Activated CD4-positive, alpha-beta T cell treated with anti-CD3 and anti-CD28 coated beads for 48 hours (primary cell): ENCODE measurements around the gene SLC17A9.

ENCODE experiments used
- DNase-seq: peaks from one replicate; pipeline ENCODE4 v3.0.0-alpha.2; 2020

Gene SLC17A9

DNA sequence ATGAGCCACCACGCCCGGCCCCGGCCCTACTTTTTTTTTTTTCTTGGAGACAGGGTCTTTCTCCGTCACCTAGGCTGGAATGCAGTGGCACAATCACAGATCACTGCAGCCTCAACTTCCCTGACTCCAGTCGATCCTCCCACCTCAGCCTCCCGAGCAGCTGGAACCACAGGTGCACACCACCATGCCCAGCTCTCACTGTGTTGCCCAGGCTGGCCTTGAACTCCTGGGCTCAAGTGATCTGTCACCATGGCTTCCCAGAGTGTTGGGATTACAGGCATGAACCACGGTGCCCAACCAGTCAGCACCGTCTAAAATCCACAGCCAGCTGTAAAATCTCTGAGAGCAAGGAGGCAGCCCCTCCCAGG, 17.4 kb downstream of the SLC17A9 start:
- no peak for DNase-seq

DNA sequence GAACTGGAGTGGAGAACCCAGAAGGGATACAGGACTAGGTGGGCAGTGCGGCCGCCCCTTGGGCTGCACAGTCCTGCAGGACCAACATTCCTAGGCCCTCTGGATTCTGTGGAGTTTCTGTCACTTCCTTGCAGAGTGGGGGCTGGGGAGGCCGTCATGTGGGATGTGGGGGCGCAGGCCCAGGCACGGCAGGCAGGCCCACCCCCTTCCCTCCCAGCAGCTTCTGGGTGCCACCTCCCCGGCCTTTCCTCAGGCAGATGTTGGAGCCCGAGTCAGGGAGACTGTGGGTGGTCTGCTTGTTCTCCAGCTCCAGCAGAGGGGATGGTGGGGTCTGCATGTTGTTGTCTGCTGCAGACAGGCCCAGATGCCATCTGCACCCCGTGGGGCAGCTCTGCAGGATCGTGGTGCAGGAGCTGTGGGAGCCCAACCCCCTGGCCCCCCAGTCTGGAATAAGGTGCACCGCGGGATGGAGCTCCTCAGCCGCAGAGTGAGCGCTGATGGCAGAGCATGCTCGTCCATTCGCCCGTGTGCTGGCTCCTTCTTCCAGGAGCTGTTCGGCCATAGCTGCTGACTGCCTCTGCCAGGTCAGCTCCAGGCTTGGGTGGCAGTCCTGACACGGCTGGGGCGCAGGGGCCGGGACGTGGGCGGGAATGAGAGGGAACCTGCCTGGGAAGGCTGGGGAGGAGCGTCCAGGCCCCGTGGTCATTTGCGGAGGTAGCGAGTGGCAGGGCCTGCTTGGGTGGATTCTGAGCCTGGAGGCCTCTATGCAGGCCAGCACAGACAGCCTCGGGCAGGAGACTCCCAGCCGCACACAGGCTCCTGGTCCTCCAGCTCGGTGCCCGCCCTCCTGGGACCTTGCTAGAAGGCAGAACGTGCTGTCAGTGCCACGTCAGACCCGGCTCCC, 18.1 kb downstream of the SLC17A9 start:
- DNase-seq, result no peak

- DNase-seq, result no peak
Measured at GRCh38 chr20:62971211-62971949, 18.9 kb downstream of the SLC17A9 start.

DNA sequence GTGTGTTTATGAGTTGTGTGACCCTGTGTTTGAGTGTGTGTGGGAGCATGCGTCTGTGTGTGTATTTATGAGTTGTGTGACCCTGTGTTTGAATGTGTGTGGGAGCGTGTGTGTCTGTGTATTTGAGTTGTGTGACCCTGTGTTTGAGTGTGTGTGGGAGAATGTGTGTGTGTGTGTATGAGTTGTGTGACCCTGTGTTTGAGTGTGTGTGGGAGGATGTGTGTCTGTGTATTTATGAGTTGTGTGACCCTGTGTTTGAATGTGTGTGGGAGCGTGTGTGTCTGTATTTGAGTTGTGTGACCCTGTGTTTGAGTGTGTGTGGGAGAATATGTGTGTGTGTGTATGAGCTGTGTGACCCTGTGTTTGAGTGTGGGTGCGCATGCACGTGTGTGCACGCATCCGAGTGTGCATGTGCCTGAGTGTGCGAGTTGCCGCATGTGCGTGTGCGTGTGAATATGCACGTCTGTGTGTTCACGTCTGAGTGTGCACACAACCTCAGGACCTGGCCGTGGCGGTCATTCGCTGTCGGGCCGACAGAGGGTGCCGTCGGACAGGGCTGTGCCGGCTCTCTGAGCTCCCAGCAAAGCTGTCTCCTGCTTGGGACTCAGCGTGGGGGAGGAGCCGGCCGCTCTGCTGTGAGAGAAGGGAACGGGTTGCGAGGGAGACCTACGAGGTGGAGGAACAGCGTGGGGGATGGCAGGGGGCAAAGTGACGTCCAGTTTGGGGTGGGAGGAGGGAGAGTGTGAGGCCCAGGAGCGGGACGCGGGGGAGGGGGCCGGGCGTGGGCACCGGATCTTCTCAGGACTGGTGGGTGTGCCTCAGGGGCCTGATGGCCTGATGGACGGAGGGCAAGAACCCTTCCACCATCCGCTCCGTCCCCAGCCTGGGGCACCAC, 19.7 kb downstream of the SLC17A9 start:
- peak; percentile 93 for DNase-seq

DNA sequence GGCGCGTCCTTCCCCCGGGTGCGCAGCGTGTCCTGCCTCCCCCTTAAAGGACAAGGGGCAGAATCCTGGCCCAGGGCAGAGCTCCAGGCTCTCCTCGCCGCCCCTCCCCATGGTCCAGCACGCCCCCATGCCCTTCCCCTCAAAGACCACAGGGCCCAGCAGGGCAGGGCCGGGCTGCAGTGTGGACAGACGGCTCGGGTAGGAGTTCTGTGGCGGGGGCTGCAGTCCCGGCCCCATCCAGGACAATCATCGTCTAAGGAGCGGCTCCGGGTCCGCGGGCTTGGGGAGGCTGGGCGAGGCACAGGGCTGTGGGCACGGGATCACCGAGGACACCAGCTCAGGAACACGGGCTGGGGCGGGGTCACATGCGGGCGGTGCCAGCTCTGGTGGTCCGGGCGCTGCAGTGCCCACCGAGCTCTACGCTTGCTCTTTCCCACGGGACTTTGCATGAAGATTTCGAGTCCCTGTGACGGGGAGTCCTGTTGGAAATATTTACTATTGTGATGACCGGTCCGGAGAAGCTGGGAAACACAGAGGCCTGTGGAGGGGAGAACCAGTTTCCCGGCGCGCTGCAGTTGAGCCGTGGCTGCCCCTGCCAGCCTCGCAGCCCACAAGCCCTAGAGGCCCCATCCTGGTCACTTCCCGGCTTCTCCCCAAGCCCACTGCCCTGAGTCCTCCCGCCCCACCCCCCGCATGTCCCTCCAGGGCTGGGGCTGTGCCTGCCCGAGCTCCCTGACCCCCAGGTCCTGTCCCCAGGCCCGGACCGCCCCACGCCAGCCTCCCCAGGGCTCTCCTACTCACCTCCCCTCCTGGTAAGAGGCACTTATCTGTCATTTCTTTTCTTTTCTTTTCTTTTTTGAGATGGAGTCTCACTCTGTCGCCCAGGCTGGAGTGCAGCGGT, 20.6 kb downstream of the SLC17A9 start:
- no peak for DNase-seq

- DNase-seq, result no peak
Measured at GRCh38 chr20:62975251-62975760, 22.8 kb downstream of the SLC17A9 start.

DNA sequence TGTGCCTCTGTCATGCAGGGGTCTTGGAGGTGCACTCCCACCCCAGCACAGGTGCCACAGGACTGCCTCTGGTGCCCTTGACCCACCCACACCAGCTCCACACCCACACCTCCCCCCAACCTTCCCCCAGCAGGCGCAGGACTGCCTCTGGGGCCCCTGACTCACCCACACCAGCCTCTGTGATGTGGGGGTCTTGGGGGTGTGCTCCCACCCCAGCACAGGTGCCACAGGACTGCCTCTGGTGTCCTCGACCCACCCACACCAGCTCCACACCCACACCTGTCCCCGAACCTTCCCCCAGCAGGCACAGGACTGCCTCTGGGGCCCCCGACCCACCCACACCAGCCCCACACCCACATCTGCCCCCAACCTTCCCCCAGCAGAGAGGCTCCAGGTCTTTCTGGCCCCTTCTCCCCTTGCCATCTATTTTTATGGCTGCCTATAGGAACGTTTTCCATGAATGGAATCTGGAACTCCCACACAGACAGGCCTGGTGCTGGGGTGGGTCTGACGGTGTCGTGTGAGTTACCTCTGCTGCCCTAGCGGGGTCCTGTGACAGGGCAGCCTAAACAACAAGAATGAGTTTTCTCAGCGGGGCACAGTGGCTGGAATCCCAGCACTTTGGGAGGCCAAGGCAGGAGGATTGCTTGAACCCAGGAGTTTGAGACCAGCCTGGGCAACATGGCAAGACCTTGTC, 23.5 kb downstream of the SLC17A9 start:
- no peak for DNase-seq

- no peak for DNase-seq
Measured at GRCh38 chr20:62976886-62977285, 24.4 kb downstream of the SLC17A9 start.

DNA sequence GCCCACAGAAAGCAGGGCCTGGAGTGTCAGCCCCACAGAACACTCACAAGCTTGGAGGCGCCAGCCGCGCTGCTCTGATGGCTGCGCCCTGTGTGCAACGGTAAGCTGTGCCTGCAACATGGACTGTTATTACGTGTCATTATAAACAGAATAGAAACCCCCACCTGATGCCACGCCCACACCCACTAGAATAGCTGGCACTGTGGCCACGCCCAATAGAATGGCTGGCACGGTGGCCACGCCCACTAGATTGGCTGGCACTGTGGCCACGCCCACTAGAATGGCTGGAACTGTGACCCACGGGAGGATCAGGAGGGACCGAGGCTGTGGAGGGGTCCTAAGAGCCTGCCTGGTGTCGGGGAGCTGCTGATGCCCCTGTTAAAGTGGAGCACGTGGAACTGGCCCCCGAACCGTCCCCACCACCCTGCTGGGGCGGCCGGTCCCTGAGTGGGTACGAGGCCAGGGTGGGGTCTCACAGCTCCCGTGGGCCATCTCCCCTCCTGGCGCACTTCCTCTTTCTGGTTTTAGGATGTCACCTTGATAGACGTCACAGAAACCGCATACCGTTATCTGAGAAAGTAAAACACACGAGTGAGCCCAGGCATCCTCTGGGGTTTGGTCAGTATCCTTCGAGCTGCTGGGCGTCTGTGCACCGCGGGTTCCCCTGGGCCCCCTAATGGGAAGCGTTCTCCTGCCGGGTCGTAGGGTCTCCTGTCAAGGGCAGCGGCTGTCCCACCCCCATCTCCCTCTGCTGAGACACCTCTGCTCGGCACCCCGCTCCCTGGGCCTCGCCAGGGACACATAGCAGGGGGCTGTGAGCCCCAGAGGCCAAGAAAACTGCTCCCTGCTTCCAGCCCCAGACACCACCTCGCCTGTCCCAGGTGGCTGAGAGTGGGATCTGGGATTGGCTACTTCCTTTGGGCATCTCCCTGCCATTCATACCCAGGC, 25.4 kb downstream of the SLC17A9 start:
- peak; percentile 86 for DNase-seq

DNA sequence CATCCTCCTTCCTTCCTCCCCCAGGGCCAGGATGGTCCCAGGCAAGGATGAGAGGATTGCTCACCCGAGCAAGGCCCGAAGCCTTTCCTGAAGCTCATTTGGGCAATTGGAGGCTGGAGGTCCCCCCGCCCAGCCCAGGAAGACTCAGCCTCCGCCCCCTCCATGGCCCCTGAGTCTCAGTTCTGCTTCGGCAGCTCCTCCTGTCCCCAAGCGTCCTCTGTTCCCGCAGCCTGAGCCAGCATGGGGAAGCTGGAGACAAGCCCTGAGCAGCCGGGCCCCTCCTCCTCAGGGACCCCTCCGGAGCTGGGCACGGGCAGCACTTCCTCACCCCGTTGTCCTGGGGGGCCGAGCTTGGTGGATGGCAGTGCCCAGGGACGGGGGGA, 26.0 kb downstream of the SLC17A9 start:
- DNase-seq, result no peak

DNA sequence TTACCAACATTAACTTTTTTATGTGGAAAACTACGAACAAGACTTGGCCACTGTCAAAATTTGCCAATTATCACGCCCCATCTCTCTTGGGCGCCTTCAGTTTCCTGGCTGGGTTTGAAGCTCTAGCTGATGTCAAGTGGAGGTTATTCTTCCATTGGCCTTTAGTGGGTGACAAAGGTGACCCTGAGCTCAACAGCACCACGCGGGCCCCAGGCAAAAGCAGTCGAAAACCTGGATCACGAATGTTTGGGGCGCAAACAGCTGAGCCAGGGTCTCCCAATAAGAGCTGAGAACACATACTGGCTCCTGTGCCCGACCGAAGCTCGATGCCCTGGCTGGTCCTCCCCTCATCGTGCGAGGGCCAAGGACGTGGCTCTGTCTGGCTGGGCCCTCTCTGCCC, 26.8 kb downstream of the SLC17A9 start:
- no peak for DNase-seq

DNA sequence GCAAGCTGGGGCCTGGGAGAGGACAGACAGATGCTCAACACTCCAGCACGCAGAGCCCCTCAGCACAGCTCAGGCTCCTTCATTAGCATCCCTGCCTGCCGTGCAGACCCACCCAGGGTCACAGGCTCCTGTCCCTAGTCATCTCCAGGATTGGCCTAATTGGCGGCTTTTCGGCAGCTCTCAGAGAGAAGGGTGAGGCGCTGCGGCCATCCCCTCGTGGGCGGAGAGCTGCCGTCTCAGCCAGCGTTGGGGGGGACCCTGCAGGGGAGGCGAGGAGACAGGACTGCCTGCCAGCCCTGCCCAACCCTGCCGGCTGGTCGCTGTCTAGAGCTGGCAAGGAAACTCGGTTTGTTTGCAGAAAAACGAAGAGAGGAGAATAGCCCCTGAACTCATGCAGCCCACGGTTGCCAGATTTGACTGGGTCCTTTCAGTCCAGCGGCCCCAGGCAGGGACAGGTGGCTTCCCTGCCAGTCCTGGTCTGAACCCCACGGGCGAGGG, 27.4 kb downstream of the SLC17A9 start:
- no peak for DNase-seq

DNA sequence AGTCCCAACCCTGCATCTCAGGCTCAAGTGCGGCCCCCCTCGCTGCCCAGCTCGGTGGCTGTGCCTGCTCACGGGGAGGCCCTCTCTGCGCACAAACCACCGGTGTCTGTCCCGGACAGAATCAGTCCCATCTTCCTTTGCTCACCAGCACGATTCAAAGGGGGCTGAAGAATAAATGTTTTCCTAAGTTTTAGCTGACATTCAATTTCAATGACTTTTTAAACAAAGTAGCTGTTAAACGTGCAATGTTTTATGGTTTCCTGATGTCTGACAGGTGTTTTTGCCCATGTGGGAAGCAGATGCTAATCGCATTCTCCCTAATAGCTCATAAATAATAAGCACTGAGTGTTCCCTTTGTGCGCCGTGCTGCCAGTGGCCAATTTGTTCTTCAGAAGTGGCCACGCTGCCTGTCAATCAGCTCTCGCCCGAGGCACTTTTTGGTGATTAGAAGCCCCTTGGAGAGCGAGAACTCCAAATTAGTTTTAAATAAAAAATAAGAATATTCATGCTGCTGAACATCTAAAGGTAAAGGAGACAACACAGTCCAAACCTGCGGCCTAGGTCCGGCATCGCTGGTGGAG, 28.0 kb downstream of the SLC17A9 start:
- DNase-seq, result no peak

DNA sequence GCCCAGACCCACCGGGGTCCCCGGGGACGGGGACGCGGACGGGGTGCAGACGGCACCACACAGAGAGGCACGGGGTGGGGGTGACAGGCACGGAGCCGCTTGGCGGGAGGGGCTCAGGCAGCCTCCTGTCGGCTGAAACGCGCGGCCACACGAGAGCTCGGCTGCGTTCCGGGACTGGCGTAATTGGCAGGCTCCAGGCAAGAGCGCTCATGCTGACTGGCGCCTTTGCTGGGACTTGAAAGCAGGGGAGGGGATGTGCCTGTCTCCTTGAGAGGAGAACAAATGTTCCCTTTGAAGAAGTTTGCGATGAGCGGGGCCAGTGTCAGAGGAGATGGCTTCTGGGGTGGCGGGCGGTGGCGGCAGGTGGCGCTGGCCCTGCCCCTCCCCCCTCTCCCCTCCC, 28.5 kb downstream of the SLC17A9 start:
- peak; percentile 59 for DNase-seq

DNA sequence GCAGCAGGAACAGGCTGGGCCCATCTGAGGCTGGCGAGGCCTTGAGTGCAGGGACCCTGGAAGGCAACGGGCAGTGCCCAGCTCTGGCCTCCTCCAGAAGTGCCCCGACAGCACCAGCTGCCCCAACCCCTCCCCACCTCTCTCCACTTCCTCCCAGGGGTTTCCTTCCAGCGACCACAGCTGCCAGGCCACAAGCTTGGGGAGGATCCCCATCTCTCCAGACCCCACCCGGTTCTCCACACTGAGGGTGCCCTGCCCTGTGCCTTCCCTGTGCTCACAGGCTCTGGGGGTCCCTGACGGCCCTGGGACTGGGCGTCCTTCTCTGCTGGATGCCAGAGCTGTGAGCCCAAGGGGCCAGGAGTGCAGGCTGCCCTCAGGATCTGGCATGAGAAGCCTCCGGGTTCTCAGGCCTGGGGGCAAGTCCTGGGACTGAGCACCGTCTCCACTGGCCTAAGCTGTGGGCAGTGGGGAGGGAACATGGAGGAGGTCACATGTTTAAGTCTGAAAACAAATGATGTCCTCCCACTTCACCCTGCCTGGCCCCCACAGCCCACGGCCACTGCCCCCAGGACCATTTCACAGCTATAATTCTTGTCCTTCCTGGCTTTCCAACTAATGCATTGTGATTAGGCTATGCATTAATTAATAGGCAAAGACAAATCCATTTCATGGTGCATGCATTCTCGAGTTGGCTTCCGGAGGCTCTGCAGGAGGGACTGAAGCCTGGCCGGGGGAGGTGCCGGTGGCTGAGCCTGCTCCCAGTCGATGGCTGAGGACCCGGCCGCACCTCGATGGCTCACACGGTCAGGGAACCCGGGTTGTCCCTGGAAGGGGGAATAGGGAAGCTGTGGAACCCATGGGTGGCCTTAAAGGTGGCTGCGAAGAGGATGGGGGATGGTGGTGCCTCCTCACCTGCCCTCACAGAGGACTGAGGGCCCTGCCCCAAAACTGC, 29.9 kb downstream of the SLC17A9 start:
- DNase-seq, result no peak

- no peak for DNase-seq
Measured at GRCh38 chr20:62983210-62983609, 30.7 kb downstream of the SLC17A9 start.

DNA sequence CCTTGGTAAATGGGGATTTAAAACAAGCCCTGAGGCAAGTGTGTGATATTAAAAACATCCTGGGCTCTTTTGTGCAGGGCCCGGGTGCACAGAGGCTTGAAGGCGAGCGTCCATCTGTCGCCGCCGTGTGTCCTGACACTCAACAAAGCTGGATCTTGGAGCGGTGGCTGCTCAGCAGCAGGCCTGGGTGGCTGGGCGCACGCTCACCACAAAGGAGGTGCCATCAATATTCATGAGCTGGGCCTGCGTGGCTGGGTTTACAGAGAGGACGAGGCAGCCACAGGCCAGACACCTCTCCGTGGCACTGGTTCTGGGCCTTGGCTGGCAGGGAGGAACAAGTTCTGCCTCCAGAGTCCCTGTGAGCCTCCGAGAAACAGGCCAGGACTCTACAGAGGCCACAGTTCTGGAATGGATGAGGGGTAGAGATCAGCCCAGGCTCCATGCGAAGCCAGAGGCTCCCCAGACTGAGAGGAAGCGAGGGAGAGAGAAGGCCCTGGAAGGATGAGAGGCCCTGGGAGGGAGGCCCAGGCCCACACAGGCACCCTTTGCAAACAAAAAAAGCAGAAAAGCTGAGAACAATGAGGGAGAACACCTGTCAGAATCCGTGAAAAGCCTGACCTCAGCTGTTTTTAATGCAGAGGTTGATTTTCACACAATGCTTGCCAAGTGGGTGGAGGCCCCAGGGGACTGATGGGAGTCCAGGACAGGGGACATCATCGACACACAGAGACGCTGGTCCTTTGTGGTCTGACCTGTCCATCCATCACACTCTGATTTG, 32.3 kb downstream of the SLC17A9 start:
- DNase-seq, result no peak

- no peak for DNase-seq
Measured at GRCh38 chr20:62985444-62985778, 32.9 kb downstream of the SLC17A9 start.
